H7 (cell line): ENCODE measurements around the gene EPHB2. TPM values are rescaled to one million over a fixed set of nuclear protein-coding genes. Genes with fewer than 3 reads are reported as not detected.

Source experiments
- DNase-seq: peaks from one replicate; pipeline ENCODE4 v3.0.0; 2012
- H3K27me3 ChIP-seq: 2 replicates; pipeline ENCODE4 v1.6.0; 2011; ENCODE audit warnings: mild to moderate bottlenecking, low read length; ENCODE audit not compliant: control insufficient read depth, insufficient read depth
- H3K36me3 ChIP-seq: replicated peaks from 2 replicates; pipeline ENCODE4 v1.5.1; 2011; ENCODE audit warnings: low read length; ENCODE audit not compliant: control insufficient read depth, insufficient read depth
- H3K4me3 ChIP-seq: 2 replicates; pipeline ENCODE4 v1.5.1; 2011; ENCODE audit warnings: low read depth, mild to moderate bottlenecking, control low read depth, low read length, moderate library complexity; ENCODE audit not compliant: insufficient read depth
- total RNA-seq: library from RNA; depleted of rRNA; stranded (reverse); fragments of >200 nt; shearing (Covaris generic); gene quantifications from 2 replicates; pipeline ENCODE4 v1.2.3, GENCODE V29; 2014

EPHB2 gene
- total RNA-seq, 1 experiment from 2014 or later, result 14.8 TPM

DNA sequence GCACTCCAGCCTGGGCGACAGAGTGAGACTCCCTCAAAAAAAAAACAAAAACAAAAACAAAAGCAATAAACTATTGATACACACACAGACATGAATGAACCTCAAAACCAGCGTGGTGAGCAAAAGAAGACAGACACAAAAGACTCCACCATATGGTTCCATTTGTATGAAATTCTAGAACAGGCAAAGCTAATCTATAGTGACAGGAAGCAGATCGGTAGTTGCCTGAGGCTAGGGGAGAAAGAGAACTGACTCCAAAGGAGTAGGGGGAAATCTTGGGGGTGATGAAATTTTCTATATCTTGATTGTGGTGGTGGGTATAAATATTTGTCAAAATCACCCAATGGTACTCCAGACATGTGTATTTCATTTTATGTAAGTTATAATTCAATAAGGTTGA lies 241.2 kb downstream of the EPHB2 start:
- H3K27me3 ChIP-seq, result no peaks in the 10 kb centered on the region
- no peak for DNase-seq
- no peaks in the 10 kb centered on the region for H3K36me3 ChIP-seq
- H3K4me3 ChIP-seq, result no peak overlapping the region

DNA sequence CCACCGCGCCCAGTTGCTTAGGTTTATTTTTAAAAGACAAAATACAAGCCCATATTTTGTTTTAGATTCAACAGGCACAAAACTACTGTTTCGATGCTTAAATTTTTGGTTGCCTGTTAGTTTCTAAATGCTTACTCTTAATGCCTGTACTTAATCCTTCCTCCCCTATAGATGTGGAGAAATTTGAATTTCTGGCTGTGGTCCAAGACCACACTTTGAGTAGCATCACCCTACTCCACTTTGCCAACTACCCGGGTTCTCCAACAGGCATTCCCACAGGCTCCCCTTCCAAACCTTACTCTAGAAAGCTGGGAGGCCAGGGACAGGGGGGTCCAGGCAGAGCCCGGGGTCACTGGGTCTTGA lies 242.0 kb downstream of the EPHB2 start:
- no peak overlapping the region for H3K4me3 ChIP-seq
- H3K27me3 ChIP-seq, result no peaks in the 10 kb centered on the region
- no peak for DNase-seq
- no peaks in the 10 kb centered on the region for H3K36me3 ChIP-seq

DNA sequence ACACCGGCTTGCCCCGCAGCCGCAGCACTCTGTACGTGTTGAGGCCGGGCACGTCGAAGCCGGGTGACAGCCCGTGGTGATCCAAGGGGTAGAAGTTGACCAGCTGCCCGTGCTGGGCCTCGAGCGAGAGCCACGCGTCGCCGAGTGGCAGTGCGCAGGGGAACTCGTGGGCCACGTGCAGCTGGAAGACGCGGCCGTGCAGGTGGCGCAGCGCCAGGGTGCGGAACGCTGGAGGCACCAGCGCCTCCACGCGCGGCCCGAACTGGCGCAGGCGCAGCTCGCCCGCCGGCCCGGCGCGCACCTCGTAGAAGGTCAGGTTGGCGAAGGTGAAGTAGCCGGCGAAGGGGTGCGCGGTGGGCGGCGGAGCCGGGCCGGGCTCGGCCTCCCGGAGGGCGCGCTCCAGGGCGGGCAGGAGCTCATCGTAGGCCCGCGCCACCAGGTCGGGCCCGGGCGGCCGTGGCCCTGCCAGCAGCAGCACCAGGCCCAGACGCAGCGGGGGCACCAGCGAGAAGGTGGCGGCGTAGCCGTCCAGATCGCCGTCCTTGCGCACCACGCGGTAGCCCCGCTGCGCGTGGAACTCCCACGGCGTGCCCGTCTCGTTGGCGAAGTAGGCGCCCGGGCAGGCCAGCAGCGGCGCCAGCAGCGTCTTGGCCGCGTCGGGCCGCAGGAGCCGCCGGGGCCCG lies 242.6 kb downstream of the EPHB2 start:
- Histone ChIP-seq H3K36me3 (no peaks in the 10 kb centered on the region), H3K4me3 (no peak overlapping the region), H3K27me3 (no peaks in the 10 kb centered on the region)
- DNase-seq, result peak; percentile 61

DNA sequence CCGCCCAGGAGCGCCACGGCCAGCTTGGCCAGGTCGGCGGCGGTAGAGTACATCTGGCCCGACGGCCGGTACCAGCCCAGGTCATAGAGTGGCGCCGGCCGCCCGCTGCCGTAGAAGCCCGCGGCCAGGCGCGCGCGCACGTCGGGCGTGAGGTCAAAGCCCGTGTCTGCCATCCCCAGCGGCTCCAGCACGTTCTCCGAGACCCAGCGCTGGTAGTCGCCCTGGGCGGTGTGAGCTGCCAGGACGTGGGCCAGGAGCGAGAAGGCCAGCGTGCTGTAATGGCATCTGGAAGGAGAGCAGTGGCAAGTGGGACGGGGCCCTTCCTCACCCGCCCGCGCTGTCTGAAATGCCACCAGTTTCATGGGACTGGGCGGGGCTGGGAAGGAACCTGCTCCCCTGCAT lies 243.1 kb downstream of the EPHB2 start:
- no peaks in the 10 kb centered on the region for H3K36me3 ChIP-seq
- no peaks in the 10 kb centered on the region for H3K27me3 ChIP-seq
- DNase-seq, result peak; percentile 61
- no peak overlapping the region for H3K4me3 ChIP-seq

DNA sequence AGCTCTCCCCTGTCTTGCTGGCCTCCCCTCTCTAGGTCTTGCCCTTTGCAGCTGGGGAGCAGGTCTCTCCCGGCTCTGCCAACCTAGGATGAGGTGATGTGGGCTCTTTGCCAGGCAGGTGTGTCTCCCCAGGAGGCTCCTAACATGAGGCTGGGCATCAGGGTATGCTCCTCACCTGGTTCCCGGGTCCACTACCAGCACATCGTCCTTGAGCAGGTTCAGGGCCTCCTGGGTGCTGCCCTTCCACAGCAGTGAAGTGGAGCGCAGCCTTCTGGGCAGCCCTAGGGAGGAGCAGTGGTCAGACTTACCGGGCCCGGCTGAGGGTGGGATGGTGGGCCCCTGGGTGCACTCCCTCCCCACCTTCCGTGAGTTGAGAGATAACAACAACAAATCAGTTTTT lies 244.5 kb downstream of the EPHB2 start:
- H3K27me3 ChIP-seq, result no peaks in the 10 kb centered on the region
- H3K4me3 ChIP-seq, result no peak overlapping the region
- no peak for DNase-seq
- H3K36me3 ChIP-seq, result no peaks in the 10 kb centered on the region

DNA sequence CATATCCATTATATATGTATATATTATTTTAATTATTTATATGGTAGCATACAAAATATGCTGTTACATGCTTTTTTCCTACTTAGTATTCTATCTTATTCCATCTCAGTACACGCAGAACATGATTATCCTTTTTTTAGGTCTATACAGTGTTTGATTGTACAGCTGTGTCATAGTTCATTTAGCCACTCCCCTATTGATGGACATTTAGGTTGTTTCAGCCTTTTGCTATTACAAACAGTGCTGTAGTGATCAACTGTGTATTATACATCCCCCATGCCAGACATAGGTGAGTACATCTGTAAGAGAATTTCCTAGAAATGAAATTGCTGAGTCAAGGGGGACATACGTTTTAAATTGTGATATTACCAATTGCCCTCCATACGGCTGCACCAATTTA lies 246.4 kb downstream of the EPHB2 start:
- Histone ChIP-seq H3K27me3 (no peaks in the 10 kb centered on the region), H3K36me3 (no peaks in the 10 kb centered on the region), H3K4me3 (no peak overlapping the region)
- no peak for DNase-seq

DNA sequence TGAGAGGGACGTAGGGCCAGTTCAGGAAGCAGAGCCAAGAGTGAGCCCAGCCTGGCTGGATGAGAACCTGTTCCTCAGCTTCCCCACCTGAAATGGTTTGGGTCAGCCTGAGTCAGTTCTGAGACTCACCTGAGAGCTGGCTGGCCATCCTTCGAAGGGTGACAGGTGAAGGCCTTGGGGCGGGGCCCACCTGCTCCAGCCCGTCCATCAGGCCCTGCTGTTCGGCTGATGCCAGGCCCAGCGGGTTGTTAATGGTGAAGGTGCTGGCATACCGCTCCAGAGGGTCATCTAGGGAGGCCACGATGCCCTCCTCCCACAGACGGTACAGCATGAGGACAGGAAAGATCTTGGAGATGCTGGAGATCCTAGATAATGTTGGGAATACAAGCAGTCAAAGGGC lies 247.9 kb downstream of the EPHB2 start:
- Histone ChIP-seq H3K27me3 (no peaks in the 10 kb centered on the region), H3K4me3 (no peak overlapping the region), H3K36me3 (no peaks in the 10 kb centered on the region)
- DNase-seq, result no peak

DNA sequence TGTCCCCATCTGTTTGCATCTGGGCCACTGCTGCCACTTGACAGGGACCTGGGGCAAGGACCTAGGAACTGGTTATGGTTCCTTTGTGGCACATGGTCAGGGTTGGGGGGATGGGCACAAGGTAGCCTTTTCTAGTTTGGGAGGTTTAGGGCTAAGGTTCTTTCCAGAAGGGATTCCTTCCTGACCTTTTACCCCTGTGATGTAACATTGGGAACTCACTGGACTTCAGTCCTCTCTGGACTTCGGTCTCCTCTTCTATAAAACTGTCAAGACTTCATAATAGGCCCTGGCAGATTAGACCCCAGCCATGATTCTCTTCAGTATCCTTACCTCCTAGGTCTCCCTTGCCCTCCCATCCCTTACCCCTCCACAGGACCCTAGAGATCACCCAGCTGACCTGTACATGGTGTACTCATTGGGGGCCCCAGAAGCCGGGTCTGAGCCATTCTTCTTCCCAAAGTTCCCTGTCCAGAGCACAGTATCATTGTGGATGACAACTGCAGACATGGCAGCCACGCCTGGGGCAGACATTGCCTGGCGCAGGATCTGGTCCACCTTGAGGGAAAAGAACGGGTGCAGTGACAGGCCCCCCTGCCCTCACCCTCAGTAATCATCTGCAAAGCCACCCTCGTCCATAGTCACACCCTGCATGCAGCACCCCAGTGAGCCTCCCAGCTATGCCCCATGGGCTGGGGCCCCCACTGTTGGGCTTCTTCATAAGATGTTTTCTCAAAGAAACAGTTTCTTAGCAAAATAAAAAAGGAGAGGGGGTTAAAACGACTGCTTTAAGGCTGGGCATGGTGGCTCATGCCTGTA lies 249.1 kb downstream of the EPHB2 start:
- DNase-seq, result no peak
- Histone ChIP-seq H3K27me3 (no peaks in the 10 kb centered on the region), H3K4me3 (no peak overlapping the region), H3K36me3 (no peaks in the 10 kb centered on the region)

DNA sequence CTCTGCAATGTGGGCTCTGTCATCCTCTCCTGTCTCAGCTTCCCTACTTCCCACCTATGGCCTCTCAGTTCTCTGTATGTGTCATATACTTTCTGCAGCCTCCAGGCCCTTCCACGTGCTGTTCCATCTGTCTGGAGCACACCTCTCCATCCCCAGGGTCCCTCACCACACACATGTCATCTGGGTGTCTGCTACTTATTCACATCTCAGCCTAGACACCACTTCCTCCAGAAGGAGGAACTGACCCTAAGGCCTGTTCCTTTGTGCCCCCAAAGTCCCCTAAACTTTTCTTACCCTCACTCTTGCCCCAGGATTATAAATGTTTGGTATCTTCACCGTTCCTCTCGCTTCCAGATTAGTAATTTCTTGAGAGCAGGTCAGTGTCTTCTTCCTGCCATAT lies 251.9 kb downstream of the EPHB2 start:
- Histone ChIP-seq H3K4me3 (no peak overlapping the region), H3K27me3 (no peaks in the 10 kb centered on the region), H3K36me3 (no peaks in the 10 kb centered on the region)
- DNase-seq, result no peak

DNA sequence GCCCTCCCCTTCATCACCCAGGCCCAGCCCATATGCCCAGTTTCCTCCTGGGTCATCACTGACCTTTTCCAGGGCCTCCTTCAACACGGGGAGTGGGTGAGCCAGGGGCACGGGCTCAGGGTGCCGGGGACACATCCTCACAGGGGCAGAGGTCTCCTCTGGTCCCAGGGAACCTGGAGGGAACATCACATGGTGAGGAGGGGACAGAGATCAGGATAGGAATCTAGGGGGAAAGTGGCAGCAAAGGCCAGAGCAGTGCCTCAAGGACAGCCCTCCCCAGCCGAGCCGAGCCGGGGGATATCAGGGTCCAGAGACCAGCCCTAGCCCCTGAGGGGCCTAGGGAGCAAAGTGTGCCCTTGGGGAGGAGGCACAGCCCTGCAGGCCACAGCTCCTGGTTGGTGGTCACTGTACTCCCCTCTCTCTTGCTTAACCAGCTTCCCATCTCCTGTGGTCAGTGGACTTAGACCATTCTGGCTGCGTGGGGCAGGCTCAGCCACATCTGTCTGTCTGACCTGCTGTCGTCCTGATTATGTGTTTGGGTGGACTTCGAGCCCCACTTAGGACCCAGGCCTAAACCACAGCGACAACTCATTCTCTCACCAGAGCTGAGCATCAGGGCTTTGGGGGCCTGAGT lies 252.5 kb downstream of the EPHB2 start:
- no peaks in the 10 kb centered on the region for H3K36me3 ChIP-seq
- no peaks in the 10 kb centered on the region for H3K27me3 ChIP-seq

DNA sequence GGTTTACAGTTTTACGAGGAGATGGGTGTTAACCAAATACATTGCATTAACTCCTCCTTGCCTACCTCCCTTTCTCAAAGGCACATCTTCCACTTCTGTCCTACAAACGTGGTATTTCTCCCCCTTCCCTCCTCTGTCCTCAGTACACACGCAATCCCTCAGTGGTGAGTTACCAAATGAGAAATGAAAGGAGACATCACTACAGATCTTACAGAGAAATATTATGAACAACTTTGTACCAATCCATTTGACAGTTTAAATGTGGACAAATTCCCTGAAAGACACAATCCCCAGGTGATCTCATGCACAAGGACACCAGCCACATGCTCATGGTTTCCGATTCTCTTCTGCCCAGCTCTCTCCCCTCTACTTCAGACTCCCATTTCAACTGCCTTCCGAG lies 255.7 kb downstream of the EPHB2 start:
- no peak overlapping the region for H3K4me3 ChIP-seq
- no peak for DNase-seq
- H3K27me3 ChIP-seq, result no peaks in the 10 kb centered on the region
- H3K36me3 ChIP-seq, result no peaks in the 10 kb centered on the region

More for the DNA sequence above, 252.5 kb downstream of the EPHB2 start:
- no peak overlapping the region for H3K4me3 ChIP-seq
- DNase-seq, result no peak

DNA sequence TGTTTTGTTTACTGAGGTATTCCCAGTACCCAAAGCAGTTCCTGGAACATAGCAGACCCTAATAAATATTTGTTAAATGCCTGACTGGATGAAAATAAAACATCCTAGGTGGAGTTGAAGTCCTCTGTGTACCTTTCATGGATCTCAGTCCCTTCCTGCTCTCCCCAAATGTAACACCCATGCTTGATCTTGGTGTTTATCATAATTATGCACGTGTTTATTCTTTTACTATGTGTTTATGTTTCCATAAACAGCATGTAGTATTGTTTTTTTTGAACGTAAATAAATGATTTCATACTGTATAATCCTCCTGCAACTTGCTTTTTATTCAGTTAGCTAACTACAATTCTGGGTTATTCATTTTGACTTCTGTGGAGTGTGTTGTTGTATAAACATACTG lies 257.2 kb downstream of the EPHB2 start:
- Histone ChIP-seq H3K36me3 (no peaks in the 10 kb centered on the region), H3K27me3 (no peaks in the 10 kb centered on the region), H3K4me3 (no peak overlapping the region)
- no peak for DNase-seq

DNA sequence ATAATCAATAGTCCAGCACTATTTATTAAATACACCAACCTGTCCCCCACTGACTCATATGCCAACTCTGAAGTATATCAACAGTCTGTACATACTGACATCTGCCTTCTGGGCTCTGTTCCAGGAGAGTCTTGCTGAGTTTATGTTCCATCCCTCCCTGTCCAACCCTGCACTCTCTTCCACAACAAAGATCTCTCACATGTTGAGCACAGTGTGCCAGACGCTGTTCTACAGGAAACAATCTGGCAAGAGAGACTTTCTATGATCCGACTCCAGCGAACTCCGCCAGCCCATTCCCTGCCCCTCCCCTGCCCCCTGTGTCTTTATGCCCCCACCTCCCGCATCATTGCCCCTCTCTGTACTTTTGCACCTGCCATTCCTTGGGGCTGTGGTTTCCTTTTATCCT lies 258.7 kb downstream of the EPHB2 start:
- DNase-seq, result no peak
- no peaks in the 10 kb centered on the region for H3K27me3 ChIP-seq
- no peaks in the 10 kb centered on the region for H3K36me3 ChIP-seq
- H3K4me3 ChIP-seq, result no peak overlapping the region

DNA sequence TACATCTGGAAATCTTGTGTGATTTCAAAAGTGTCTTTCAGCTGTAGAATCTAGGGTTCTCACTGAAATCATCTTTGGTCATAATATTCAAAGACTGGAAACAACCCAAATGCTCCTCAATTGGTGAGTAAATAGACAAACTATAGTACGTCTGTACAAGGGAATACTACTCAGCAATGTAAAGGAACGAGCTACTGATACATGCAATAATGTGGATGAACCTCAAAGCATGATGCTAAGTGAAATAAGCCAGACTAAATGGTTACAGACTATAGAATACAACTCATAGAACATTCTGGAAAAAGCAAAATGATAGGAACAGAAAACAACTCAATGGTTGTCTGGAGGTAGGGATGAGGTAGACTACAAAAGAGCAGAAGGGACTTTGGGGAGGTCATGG lies 259.5 kb downstream of the EPHB2 start:
- H3K4me3 ChIP-seq, result no peak overlapping the region
- no peaks in the 10 kb centered on the region for H3K27me3 ChIP-seq
- H3K36me3 ChIP-seq, result no peaks in the 10 kb centered on the region
- DNase-seq, result no peak
